Hematopoietic multipotent progenitor cell (in vitro differentiated cells): ENCODE data around the gene CAPS. TPM values are rescaled to one million over a fixed set of nuclear protein-coding genes. Genes with fewer than 3 reads are reported as not detected.

ENCODE experiments used
- DNase-seq, 3 donors: peaks; one replicate each; pipeline ENCODE4 v3.0.0-alpha.2; 2011 to 2015; ENCODE audit warnings: low read depth in 2 of 3, low spot score in 2 of 3
- total RNA-seq: library from RNA; depleted of rRNA; stranded (reverse); fragments of >200 nt; gene quantifications from one replicate; pipeline ENCODE4 v1.2.3, GENCODE V29; 2012

The CAPS gene
- total RNA-seq, 1 donor: 11.3 TPM

DNA sequence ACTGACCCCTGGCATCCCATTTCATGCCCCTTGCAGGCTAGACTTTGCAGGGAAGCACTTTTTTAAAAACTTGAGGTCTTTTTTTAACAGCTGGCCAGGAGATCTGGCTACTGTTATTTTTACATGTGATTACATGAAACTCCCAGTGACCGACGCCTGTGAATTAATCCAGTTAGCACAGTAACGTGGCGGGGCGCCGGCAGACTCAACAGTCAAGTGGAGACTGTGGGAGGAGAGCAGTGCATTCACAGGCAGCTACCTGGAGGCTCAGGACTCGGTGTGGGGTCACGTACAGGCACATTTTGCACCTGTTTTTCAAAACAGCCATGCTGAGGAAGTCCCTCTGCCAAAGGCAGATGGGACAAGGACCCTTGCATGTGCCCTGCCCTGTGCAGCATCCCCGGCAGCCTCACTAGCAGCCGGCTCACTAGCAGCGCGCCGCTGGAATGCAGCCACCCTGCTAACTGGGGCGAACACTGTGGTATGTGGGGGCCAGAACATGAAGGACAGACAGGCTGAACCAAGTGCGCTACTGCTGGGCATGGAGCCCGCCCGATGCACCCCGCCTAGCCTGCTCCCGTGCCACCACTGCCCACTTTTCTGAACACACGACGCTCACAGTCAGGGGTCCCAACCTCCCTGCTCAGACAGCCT is 18.7 kb downstream of the CAPS start:
- DNase-seq: no peak

DNA sequence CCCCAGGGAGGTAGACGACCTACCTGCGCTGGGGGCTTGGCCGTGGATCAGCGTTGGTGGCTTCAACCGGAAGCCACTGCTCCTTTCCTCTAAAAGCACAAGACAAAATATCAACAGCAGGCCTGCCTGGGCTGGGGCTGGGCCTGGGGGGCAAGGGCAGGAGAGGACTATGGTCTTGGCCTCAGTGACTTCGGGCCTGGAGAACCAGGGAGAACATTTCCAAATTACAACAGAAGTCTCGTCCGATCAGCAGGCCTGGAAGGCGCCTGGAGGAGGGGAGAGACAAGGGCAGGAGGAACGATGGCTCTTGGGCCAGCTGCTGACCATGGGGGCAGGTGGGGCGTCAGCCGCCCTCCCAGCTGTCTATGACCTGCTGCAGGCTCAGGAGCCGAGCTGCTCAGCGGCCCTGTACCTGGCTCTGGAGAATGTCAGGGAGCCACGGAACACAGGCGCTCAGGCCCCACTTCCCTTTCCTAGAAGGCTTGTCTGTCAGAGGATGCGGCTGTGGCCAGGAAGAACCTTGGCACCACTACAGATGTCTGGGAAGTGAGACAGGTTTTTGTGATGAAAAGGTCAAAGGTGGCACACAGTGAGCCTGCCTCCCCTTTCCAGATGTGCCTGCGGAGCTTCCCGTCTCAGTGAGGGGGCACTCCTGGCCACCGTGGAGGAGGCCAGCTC is 19.5 kb downstream of the CAPS start:
- no peak for DNase-seq

DNA sequence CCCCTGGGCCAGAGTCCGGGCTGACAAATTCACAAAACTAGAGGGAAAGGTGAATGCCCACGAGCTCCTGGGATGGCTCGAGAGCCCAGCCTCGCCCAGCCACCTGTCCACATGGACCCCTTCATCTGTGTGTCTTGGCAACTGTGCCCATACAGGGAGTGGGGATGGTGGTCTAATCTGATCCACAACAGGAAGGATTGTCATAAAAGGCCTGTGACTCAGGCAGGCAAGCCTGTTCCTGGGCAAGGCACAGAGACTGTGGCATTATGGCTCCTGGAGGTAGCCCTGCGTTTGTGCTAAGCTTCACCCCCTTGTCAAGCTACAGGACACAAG is 20.0 kb downstream of the CAPS start:
- DNase-seq: no peak

DNA sequence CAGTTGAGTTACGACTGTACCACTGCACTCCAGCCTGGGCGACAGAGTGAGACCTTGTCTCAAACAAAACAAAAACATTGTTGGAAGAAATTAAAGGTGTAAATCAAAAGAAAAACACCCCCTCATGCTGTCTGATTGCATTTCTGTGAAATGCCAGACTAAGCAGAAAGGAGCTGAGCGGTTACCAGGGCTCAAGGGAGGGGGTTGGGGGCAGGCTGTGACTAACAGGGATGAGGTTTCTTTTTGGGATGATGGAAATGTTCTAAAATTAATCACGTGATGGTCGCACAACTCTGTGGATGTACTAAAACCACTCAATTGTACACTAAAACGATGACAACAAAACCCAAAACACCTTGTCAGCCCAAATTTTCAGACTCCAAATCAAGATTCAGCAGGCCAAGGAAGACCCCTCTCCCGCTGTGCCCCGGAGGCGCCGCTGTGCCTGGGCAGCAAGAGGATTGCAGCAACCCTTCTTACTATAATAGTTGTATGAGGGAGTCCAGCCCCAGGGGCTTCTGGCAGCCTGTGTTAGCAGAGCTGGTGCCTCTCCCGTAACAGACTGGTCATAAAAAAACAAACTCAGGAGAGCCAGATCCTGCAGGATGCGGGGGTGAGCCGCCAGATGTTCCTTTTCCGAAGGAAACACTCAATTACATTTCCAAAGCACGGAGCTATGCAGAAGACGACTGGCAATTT is 20.9 kb downstream of the CAPS start:
- no peak for DNase-seq

DNA sequence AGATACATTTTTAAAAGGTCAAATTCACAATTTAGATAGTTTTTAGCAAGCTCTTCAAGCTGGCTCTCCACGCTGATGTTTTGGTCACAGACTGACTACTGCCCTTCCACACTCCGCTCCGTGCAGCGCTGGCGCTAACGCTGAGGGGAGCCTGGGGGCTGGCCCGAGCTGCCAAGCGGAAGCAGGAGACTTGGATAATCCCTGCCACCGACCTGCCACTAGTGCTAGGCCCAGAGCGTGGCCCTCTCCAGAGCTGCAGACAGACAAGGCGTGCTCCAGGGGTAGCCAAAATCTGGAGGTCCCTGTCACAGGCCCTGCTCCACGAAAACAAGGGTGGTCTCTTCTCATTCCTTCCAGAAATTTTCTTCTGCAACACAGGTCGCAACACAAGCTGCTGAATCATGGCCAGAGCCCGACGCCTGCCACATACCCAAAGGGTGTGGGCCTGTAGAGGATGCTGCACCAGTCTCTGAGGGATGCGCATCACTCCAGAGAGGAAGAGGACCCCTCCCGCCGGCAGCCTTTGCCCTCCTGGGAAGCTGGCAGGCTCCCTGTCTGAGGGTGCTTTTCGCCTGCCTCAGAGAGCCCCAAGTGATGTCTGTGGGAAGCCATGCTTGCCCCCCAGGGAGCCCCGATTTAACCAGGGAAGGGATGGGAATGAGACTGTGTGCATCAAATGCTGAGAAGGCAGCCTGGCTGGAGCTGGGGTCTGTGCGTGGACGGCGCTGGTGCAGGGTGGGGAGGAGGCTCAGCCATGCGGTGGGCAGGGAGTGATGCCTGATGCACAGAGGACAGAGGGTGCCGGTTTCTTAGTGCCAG is 21.6 kb downstream of the CAPS start:
- DNase-seq: no peak

DNA sequence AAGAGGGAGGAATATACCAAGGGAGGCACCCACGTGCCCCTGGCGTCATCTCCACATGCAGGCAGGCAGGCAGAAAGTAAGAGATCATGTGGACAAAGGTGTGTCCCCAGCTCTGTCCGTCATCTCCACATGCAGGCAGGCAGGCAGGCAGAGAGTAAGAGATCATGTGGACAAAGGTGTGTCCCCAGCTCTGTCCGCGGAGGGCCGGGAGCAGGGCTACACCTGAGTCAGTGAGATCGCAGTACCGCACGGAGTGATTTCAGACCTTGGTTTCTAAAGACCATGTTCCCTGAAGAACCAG is 22.2 kb downstream of the CAPS start:
- no peak for DNase-seq

DNA sequence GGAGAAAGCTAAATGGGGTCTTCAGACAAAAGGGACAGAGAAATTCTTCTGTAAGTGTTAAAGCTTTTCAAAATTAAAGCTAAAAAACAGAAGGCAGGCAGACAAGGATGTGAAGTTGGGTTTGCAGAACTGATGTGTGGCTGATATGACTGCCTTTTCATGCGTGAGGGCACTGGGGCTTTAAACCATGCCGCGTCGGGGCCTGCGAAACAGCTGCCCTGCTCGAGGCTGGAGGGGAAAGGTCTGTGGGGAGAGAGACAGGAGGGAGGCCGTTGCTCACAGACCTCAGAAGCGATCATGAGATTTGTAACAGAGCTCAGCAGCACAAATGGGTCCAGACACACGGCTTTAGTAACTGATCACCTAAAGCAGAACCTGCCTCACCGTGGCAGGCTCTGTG is 23.5 kb downstream of the CAPS start:
- DNase-seq: no peak

DNA sequence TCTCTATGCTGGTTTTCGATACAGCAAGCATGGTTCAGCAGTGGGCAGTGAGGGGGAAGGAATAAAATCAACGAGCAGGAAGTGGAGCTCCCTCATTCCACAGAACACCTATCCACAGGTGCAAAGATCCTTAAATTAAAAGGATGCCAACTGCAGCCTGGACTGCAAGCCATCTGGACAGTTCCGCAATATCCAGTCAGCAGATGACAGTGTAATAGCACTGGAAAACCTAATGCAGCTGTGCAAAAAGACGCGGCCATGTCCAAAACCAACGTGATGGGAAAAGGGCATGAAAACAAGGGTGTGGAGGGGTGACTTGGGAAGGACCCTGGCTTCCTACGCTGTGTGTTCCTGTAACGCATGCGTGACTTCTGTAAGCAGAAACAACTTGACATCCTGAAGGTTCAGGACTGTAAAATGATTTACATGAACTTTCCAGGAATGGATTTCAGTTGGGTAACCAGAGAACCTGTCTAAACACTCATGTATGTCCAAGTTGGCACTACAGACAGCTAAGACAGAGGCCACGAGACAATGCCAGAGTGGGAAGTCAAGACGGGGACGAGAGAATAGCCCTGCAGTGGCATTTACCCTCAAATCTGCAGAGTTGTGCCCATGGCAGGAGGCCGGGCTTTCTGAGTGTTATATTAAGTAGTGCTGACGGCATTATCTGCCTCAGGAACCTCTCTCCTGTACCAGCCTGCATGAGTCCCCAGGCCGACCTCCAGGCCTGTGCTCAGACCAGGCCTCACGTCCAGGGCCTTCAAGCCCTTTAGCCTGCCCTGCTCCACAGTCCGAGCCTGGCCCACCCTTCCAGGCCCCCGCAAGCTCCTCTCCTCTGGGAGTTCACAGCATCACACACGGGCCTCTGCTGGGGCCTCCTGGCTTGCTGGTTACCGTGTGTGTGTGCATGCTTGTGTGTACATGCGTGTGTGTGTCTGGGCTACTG is 26.5 kb downstream of the CAPS start:
- DNase-seq: no peak

DNA sequence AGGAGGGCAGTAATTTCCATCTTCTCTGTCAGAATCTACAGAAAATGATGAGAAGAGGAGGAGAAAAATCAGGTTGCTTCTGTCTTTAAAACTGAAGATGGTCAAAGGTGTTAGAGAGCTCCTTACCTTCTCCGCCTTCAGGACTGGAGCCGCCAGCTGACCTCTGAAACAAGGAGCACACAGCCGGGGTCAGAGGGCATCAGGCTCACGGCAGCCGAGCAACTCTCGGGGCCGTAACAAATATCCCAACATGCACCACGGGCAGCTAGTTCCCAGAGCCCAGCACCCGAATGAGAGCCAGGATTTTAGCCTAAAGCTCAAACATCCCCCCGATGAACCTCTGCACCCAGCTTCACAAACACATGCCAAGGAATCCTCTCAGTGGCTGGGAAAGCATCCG is 27.6 kb downstream of the CAPS start:
- DNase-seq: no peak

DNA sequence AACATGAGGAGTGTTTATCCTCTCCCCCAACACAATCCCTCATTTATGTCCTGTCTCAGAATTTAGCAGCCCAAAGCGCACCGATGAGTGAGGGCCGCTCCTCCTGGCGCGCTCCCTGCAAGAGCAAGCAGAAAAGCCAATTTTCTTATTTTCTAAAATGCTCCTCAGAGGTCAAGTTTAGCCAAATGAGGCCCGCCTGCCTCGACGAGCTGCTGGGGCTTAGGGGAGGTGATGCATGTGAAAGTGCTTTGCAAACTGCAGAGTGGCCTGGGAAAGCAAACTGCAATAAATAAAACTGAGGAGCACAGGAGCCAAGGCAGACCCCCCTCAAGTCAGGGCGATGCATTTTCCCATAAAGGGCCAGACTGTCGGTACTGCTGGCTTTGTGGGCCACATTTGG is 29.0 kb downstream of the CAPS start:
- no peak for DNase-seq

DNA sequence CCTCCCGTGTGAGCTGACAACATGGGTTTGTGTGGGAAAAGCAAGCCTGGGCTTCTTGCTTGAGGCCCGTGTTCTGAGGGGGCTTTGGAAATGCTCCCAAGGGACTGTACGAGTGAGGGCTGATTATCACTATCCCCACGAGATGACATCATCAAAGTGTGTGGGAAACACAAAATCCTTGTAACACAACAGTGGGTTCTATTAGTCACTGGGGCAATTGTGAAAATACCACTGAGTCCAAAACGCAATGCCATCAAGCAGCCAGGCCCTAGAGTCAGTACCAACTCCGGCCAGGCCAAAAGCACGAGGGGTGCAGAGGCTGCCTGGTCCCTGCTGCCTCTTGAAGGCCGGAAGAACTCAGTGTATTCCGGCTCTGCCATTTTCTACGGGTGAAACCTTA is 29.6 kb downstream of the CAPS start:
- no peak for DNase-seq

DNA sequence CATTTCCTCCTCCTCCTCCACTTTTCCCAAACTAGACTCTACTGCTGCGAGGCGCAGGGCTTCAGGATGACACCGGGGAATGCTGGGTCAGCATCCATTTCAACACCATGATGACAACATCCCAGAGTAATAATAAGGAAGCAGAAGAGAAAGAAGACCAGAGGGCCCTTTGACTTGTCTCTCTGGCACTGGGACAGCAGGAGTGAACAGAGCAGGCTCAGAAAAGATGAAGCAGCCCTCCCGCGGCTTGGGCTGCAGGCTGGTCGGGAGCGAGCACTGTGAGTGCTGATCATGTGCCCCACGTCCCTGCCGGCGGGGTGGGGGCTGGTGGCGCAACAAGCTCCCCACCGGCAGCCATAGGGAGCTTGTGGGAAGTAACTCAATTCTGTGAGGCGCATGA is 33.4 kb downstream of the CAPS start:
- DNase-seq: no peak

DNA sequence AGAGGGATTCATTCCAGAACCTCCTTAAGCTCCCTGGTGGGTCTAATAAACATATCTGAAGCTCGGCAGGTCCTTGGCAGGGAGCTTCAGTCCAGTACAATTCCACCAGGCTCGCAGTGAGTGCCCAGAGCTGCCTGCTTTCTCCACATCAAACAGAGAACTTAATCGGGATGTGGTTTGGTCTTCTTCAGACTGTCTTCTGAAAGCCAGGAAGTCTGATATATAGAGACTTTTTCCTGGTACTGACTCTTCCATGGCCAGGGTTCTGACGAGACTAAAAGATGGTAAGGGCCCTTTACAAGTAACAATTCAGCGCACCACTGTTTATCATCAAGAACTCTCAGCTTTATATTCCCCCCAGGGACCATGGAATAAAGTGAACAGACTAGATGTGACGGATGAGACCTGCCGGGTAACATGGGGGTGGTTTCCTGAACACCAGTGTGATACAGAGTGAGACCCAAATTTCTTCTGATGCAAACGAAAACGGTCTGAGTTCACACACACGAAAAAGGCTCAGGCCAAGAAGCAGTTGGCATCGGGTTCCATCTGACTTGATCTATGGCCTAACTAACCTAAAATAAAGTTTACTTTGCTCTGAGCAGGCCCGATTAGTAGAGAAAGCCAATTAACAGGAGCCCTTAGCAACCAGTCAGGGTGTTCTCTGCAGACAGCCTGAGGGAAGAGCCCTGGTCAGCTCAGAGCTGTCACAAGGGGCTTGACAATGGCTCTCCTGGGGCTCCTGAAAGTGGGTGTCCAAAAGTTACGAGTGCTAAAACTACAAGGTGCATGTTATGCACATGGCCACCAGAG is 34.9 kb downstream of the CAPS start:
- DNase-seq: no peak

DNA sequence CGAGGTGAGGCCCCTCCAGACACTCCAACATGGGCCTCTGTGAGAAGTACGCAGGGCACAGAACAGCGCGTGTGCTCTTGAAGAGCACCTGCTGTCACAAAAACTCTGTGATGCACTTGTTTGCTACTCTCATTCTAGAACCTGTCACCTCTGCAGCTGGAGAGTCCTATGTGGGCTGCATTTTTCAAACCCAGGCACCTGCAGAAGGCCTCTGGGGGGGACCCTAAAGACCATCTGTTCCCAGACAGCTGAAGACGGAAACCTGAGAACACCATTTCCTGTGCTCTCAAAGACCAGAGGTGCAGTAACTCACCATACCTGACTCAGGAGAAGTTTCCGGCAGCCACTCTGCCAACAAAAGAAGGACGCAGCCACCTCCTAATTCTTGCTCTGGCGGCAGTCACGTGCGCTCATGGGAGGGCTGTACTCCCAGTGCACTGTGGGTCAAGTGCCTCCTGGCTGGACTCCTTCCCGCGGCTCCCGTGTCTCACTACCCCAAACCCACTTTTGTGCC is 35.8 kb downstream of the CAPS start:
- DNase-seq: peak in 1 of 3 donors; percentile 41

DNA sequence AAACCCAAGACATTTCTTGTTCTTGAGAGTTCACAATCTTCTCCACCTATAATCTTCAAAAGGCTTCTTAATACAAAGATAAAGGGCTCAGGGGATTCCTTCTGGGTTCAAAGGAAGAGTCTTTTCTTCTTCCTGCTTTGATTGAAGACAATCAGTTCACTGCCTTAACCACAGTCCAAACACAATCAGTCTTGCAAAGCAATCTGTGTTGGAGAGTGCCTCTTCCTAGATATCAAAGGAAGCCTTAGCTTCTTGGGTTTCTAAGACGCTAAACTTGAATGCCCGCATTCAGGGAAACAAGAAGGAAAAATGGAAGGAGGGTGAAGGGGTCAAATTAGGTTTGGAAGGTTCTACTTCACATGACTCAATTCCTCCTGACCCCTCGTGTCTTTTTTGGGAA is 36.7 kb downstream of the CAPS start:
- no peak for DNase-seq

DNA sequence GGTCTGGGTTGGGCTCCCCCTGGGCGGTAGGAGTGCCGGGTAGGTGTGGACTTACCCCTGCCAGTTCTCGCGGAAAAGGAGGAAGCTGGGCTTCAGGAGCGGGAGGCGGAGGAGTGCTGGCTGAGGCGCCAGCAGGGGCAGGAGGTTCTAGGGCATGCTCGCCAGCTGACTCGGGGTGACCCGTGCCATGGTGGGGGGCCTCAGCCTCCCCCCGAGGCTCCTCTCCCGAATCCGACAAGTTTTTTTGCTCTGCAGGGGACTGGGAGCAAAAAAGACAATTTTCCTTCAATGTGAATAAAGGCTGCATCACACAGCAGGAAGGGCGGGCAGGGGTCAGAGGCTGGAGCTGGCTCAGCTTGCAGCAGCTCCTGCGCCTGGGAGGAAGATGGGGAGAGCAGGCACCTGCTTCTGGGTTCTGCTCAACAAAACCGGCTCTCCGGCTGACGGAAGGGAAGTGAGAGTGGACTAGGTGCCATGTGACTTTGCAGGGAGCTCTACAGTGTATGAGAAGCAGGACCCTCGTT is 37.3 kb downstream of the CAPS start:
- peak in 1 of 3 donors; percentile 23 for DNase-seq

DNA sequence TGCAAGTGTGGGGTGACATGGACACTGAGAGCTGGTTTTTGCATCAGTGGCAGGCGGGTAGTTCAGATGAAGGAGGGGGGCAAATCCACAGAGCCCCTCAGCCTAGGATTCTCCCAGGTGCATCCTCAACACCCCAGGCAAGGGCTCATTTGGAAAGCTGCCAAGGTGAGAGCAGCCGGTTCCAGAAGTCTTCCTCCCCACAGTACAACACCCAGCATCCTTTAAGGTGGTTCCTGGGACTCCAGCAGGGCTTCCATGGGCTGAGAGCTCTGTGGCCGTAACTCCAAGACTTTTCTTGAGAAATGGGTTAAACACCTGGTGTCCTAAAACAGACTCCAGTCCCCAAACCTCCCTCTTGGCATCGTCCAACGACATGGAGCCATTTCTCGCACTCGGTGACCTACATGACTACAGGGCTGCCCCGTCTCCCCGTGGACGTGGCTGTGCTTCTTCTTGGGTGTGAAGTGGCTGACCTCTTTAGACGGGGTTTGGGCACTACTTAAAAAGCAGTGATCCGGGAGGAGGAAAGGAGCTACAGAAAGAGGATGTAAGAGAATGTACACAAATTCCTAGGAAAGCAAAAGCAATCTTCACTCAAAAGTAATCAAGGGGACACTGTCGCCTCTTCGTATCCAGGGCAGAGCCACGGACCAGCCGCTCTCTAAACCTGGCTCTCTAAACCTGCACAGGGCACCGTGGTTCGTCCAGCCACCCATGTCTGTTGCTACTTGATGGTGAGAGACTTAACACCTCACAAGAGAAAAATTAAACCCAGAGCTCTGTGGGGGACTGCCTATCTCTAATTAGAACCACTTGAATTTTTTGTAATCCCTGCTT is 38.4 kb downstream of the CAPS start:
- DNase-seq: peak in 1 of 3 donors; percentile 36

DNA sequence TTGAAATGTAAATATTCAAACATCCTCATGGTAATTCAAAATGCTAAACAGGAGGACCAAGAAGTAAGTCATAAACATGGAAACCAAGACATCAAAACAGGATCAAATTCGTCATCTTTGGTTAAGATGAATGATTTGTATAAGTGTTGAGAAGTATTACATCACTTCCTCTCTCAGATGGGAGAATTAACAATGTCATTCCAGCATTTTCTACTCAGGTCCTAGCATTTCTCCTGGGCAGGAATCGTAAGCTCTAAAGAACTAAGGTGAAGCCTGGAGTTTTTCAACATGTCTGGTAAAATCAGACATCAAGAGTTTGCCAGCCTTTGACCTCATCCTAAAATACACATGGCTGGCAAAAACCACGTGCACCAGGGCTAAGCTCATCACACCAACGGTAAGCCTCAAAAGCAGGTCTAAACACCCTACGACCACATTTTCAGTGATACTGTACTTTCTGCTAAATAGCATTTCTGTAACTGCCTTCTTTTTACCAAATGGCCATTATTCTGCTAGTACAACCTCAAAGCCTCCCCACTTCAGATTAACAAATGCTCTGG is 39.1 kb downstream of the CAPS start:
- DNase-seq: peak in 1 of 3 donors; percentile 26
